ENCODE data around the gene UGT3A2. TPM values are rescaled to one million over a fixed set of nuclear protein-coding genes. Genes with fewer than 3 reads are reported as not detected.

UGT3A2 gene
- total and polyA plus RNA-seq, 4 donors = 0.14 to 0.65 (median 0.18) TPM

DNA sequence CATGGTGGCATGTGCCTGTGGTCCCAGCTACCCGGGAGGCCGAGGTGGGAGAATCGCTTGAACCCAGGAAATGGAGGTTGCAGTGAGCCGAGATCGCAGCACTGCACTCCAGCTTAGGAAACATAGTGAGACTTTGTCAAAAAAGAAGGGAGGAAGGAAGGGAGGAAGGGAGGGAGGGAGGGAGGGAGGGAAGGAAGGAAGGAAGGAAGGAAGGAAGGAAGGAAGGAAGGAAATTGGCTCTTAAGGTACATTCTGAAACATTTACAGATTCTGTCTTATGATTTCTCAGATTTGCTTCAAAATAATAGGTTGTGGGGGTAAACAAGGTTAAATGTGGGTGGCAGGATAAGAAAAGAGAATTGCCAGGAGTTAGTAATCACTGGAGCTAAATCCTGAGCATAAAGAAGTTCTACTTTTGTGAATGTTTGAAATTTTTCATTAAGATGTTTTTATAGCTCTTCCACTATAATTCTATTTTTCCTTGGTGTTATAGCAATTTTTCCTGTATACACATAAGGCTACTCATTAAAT, 2.1 kb upstream of the UGT3A2 start:
- no peak overlapping the region for H3K9ac ChIP-seq (ENCODE audit: low read depth in 1 of 2, low read length in 2 of 2)
- TF ChIP-seq, protein P1, sequence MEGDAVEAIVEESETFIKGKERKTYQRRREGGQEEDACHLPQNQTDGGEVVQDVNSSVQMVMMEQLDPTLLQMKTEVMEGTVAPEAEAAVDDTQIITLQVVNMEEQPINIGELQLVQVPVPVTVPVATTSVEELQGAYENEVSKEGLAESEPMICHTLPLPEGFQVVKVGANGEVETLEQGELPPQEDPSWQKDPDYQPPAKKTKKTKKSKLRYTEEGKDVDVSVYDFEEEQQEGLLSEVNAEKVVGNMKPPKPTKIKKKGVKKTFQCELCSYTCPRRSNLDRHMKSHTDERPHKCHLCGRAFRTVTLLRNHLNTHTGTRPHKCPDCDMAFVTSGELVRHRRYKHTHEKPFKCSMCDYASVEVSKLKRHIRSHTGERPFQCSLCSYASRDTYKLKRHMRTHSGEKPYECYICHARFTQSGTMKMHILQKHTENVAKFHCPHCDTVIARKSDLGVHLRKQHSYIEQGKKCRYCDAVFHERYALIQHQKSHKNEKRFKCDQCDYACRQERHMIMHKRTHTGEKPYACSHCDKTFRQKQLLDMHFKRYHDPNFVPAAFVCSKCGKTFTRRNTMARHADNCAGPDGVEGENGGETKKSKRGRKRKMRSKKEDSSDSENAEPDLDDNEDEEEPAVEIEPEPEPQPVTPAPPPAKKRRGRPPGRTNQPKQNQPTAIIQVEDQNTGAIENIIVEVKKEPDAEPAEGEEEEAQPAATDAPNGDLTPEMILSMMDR (IDR thresholded peaks at IDR 0.05; ENCODE audit: low read depth, low read length, missing input control) = no peak
- TF ChIP-seq RXRA (IDR thresholded peaks at IDR 0.05) (no peak), RAD21 (IDR thresholded peaks at IDR 0.05) (no peak), HNF4G (IDR thresholded peaks at IDR 0.05) (no peak), EGR1 (IDR thresholded peaks at IDR 0.05; ENCODE audit: low read depth in 2 of 2) (no peak)
- TF ChIP-seq, protein P2, sequence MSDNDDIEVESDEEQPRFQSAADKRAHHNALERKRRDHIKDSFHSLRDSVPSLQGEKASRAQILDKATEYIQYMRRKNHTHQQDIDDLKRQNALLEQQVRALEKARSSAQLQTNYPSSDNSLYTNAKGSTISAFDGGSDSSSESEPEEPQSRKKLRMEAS (IDR thresholded peaks at IDR 0.05) = no peak
- H3K4me1 ChIP-seq (ENCODE audit: control insufficient read depth in 4 of 4, insufficient read depth in 4 of 4, low read length in 3 of 4) = peaks cover 0 to 15% (median 8%) of the 10 kb centered on the region in 4 donors
- WGBS = 95% methylated on average over 5 of the region's 5 CpGs
- H3K9me3 ChIP-seq (ENCODE audit: control insufficient read depth in 4 of 4, low read length in 3 of 4) = no peaks in the 10 kb centered on the region
- H3K36me3 ChIP-seq (ENCODE audit: control insufficient read depth in 4 of 4, insufficient read depth in 3 of 4, low read depth in 1 of 4, low read length in 3 of 4) = no peaks in the 10 kb centered on the region
- DNase-seq (ENCODE audit: low spot score) = no peak
- H3K4me3 ChIP-seq (ENCODE audit: low read depth in 1 of 3, low read length in 3 of 3) = no peak overlapping the region
- no peak overlapping the region for H3K27ac ChIP-seq (ENCODE audit: low read depth in 1 of 2, low read length in 2 of 2)
- no peaks in the 10 kb centered on the region for H3K27me3 ChIP-seq (ENCODE audit: control insufficient read depth in 4 of 4, insufficient read depth in 4 of 4, low read length in 3 of 4)

DNA sequence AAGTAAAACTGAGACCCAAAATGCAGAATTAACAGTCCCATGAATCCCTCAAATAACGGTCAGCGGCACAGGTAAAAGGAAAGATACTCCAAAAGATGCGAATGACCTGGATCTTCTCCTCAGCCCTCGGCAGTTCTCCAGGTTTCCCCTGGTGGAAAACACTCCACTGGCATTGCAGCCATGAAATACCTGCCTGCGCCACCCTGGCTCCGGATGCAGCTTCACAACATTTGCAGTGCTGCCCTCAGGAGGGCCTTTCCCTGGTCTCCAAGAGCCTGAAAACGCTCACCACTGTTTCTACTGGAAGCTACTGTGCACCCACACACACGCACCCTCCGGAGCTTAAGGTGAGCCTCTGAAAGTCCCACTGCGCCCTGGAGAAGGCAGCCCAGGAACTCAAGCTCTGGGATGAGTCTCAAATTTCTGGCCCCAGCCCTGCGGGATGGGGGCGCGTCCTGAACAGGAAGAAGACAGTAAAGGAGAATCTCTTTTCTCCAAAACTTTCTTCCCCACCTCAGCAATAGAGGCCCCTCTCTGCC, 612 bp downstream of the UGT3A2 start:
- Histone ChIP-seq H3K36me3 (ENCODE audit: control insufficient read depth in 4 of 4, insufficient read depth in 3 of 4, low read depth in 1 of 4, low read length in 3 of 4) (no peaks in the 10 kb centered on the region), H3K4me3 (ENCODE audit: low read depth in 1 of 3, low read length in 3 of 3) (no peak overlapping the region), H3K27ac (ENCODE audit: low read depth in 1 of 2, low read length in 2 of 2) (no peak overlapping the region), H3K9ac (ENCODE audit: low read depth in 1 of 2, low read length in 2 of 2) (no peak overlapping the region), H3K27me3 (ENCODE audit: control insufficient read depth in 4 of 4, insufficient read depth in 4 of 4, low read length in 3 of 4) (no peaks in the 10 kb centered on the region), H3K4me1 (ENCODE audit: control insufficient read depth in 4 of 4, insufficient read depth in 4 of 4, low read length in 3 of 4) (peaks cover 0 to 10% (median 4%) of the 10 kb centered on the region in 4 donors), H3K9me3 (ENCODE audit: control insufficient read depth in 4 of 4, low read length in 3 of 4) (no peaks in the 10 kb centered on the region)
- WGBS = 42% methylated on average over 13 of the region's 13 CpGs
- TF ChIP-seq, protein P1 (IDR thresholded peaks at IDR 0.05; ENCODE audit: low read depth, low read length, missing input control) = no peak
- TF ChIP-seq, protein P3, sequence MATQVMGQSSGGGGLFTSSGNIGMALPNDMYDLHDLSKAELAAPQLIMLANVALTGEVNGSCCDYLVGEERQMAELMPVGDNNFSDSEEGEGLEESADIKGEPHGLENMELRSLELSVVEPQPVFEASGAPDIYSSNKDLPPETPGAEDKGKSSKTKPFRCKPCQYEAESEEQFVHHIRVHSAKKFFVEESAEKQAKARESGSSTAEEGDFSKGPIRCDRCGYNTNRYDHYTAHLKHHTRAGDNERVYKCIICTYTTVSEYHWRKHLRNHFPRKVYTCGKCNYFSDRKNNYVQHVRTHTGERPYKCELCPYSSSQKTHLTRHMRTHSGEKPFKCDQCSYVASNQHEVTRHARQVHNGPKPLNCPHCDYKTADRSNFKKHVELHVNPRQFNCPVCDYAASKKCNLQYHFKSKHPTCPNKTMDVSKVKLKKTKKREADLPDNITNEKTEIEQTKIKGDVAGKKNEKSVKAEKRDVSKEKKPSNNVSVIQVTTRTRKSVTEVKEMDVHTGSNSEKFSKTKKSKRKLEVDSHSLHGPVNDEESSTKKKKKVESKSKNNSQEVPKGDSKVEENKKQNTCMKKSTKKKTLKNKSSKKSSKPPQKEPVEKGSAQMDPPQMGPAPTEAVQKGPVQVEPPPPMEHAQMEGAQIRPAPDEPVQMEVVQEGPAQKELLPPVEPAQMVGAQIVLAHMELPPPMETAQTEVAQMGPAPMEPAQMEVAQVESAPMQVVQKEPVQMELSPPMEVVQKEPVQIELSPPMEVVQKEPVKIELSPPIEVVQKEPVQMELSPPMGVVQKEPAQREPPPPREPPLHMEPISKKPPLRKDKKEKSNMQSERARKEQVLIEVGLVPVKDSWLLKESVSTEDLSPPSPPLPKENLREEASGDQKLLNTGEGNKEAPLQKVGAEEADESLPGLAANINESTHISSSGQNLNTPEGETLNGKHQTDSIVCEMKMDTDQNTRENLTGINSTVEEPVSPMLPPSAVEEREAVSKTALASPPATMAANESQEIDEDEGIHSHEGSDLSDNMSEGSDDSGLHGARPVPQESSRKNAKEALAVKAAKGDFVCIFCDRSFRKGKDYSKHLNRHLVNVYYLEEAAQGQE (IDR thresholded peaks at IDR 0.05) = no peak
- TF ChIP-seq HNF4A (conservative IDR thresholded peaks at IDR 0.05) (no peak), SP1 (IDR thresholded peaks at IDR 0.05) (no peak), FOXA2 (IDR thresholded peaks at IDR 0.05) (no peak), JUND (IDR thresholded peaks at IDR 0.05) (no peak), RAD21 (IDR thresholded peaks at IDR 0.05) (no peak), NR2F2 (IDR thresholded peaks at IDR 0.05) (no peak), TAF1 (conservative IDR thresholded peaks at IDR 0.05) (no peak), FOXA1 (IDR thresholded peaks at IDR 0.05) (no peak), HNF4G (IDR thresholded peaks at IDR 0.05) (no peak), RXRA (IDR thresholded peaks at IDR 0.05) (no peak), EGR1 (IDR thresholded peaks at IDR 0.05; ENCODE audit: low read depth in 2 of 2) (no peak), YY1 (IDR thresholded peaks at IDR 0.05) (no peak), GABPA (IDR thresholded peaks at IDR 0.05 in 1 of 2, conservative IDR thresholded peaks at IDR 0.05 in 1 of 2) (no peak)
- TF ChIP-seq, protein P4, sequence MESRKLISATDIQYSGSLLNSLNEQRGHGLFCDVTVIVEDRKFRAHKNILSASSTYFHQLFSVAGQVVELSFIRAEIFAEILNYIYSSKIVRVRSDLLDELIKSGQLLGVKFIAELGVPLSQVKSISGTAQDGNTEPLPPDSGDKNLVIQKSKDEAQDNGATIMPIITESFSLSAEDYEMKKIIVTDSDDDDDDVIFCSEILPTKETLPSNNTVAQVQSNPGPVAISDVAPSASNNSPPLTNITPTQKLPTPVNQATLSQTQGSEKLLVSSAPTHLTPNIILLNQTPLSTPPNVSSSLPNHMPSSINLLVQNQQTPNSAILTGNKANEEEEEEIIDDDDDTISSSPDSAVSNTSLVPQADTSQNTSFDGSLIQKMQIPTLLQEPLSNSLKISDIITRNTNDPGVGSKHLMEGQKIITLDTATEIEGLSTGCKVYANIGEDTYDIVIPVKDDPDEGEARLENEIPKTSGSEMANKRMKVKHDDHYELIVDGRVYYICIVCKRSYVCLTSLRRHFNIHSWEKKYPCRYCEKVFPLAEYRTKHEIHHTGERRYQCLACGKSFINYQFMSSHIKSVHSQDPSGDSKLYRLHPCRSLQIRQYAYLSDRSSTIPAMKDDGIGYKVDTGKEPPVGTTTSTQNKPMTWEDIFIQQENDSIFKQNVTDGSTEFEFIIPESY (IDR thresholded peaks at IDR 0.05) = no peak
- TF ChIP-seq, protein P5, sequence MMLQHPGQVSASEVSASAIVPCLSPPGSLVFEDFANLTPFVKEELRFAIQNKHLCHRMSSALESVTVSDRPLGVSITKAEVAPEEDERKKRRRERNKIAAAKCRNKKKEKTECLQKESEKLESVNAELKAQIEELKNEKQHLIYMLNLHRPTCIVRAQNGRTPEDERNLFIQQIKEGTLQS (IDR thresholded peaks at IDR 0.05) = no peak
- TF ChIP-seq, protein P2 (IDR thresholded peaks at IDR 0.05) = no peak
- no peak for DNase-seq (ENCODE audit: low spot score)
